ENCODE measurements around the gene CDK14. TPM values are rescaled to one million over a fixed set of nuclear protein-coding genes. Genes with fewer than 3 reads are reported as not detected.
A peak's percentile ranks its signal among the peaks of the same experiment; 100 is the strongest.

CDK14 gene
- total RNA-seq, 1 experiment from 2014 or later = 19.6 TPM

GRCh38 chr7:90999989-91000979 is 404.2 kb downstream of the CDK14 start:
- peak; percentile 36 for DNase-seq (ENCODE audit: low spot score)

- DNase-seq (ENCODE audit: low spot score) = no peak
Measured at GRCh38 chr7:91005024-91005423, 408.9 kb downstream of the CDK14 start.

GRCh38 chr7:91005841-91006240 is 409.7 kb downstream of the CDK14 start:
- DNase-seq (ENCODE audit: low spot score) = no peak

- no peak for DNase-seq (ENCODE audit: low spot score)
Measured at GRCh38 chr7:91007371-91007770, 411.2 kb downstream of the CDK14 start.

GRCh38 chr7:91013078-91013477 is 417.0 kb downstream of the CDK14 start:
- no peak for DNase-seq (ENCODE audit: low spot score)

- no peak for DNase-seq (ENCODE audit: low spot score)
Measured at GRCh38 chr7:91019686-91020385, 423.7 kb downstream of the CDK14 start.

GRCh38 chr7:91020636-91021385 is 424.7 kb downstream of the CDK14 start:
- DNase-seq (ENCODE audit: low spot score) = no peak

GRCh38 chr7:91021956-91022355 is 425.8 kb downstream of the CDK14 start:
- no peak for DNase-seq (ENCODE audit: low spot score)

- DNase-seq (ENCODE audit: low spot score) = no peak
Measured at GRCh38 chr7:91025906-91026390, 429.8 kb downstream of the CDK14 start.

- no peak for DNase-seq (ENCODE audit: low spot score)
Measured at GRCh38 chr7:91029688-91030087, 433.6 kb downstream of the CDK14 start.

- DNase-seq (ENCODE audit: low spot score) = no peak
Measured at GRCh38 chr7:91030680-91031380, 434.7 kb downstream of the CDK14 start.

GRCh38 chr7:91031757-91032156 is 435.6 kb downstream of the CDK14 start:
- no peak for DNase-seq (ENCODE audit: low spot score)

GRCh38 chr7:91033574-91033973 is 437.5 kb downstream of the CDK14 start:
- no peak for DNase-seq (ENCODE audit: low spot score)

GRCh38 chr7:91034459-91035368 is 438.6 kb downstream of the CDK14 start:
- DNase-seq (ENCODE audit: low spot score) = peak; percentile 45

GRCh38 chr7:91039033-91039432 is 442.9 kb downstream of the CDK14 start:
- no peak for DNase-seq (ENCODE audit: low spot score)

- no peak for DNase-seq (ENCODE audit: low spot score)
Measured at GRCh38 chr7:91041141-91041540, 445.0 kb downstream of the CDK14 start.

GRCh38 chr7:91041901-91042484 is 445.9 kb downstream of the CDK14 start:
- DNase-seq (ENCODE audit: low spot score) = no peak

- no peak for DNase-seq (ENCODE audit: low spot score)
Measured at GRCh38 chr7:91043186-91043585, 447.1 kb downstream of the CDK14 start.

- DNase-seq (ENCODE audit: low spot score) = no peak
Measured at GRCh38 chr7:91043924-91044645, 448.0 kb downstream of the CDK14 start.

Measured in A172 (cell line).